GM21528 (cell line): Measurements from ENCODE around the gene MOG.

Experiments used
- ATAC-seq: cut with Tn5 transposase; IDR thresholded peaks from one replicate; pipeline ENCODE4 v1.9.1; 2021; ENCODE audit warnings: mild to moderate bottlenecking, moderate library complexity; ENCODE audit not compliant: unreplicated experiment, low FRiP score

The MOG gene

GRCh38 chr6:29673161-29673560 lies 16.3 kb downstream of the MOG start:
- no peak for ATAC-seq

GRCh38 chr6:29674008-29674407 lies 17.1 kb downstream of the MOG start:
- ATAC-seq, result no peak

DNA sequence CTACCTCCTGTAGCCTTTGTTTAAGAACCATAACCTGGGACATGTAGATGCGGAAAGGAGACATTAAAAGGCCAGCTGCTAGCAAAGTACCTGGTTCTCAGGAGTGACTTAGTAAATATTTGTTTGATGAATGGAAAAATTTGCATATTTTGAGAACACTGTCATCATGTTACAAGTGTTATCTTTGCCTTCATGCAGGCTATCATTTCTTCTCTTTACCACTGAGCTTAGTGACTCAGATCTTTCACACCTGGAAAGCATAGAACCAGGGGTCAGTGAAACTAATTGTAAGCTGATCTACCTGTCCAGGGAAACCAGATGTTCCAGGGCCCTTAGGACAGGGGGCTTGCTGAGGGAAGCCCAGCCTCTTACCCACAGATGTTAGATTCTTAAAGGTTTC lies 18.7 kb downstream of the MOG start:
- ATAC-seq, result no peak

DNA sequence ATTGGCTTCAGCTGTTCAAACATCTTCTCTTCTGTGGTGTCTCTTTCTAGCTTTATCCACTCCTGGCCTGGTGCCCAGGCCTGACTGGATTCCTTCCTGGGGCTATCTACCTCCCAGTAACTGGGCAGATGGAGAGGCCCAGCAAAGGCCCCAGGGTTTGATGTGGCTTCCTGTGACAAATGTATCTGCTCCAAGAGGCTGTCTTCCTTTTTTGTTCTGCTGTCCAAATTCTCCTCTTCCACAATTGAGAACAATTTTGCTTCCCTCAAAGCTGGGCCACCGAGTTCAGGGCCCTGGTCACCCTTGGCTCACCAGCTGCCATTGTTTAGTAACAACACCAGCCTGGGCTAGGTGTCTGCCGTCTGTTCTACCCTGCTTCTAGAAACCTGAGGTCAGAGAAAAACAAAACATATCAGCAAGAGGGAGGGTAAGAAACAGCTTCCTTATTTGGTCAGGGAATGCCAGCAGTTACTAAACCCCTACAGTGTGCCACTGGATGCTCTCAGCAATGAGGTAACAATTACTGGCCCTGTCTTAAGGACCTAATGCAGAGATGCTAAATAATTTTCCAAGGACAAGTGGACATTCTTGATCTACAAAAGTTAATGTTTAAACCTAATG lies 20.2 kb downstream of the MOG start:
- ATAC-seq, result no peak

GRCh38 chr6:29678114-29678513 lies 21.2 kb downstream of the MOG start:
- no peak for ATAC-seq

DNA sequence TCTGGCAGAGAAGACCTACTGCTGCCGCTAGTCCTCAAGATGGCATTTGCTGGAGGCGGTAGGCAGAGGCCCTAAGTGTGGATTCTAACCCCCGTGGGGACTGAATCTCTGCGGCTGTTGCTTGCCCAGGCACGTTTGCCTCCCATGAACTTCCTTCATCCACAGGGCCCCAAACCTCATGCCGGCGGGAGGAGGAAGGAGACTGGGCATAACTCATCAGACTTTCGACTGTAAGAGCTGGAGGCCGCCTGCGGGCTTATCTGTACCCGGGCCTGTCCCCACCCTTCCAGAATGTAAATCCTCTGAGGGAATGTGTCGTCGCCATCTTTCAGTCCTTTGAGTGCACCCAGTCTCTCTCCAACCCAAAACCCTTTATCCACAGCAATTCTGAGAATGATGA lies 23.1 kb downstream of the MOG start:
- ATAC-seq, result no peak

DNA sequence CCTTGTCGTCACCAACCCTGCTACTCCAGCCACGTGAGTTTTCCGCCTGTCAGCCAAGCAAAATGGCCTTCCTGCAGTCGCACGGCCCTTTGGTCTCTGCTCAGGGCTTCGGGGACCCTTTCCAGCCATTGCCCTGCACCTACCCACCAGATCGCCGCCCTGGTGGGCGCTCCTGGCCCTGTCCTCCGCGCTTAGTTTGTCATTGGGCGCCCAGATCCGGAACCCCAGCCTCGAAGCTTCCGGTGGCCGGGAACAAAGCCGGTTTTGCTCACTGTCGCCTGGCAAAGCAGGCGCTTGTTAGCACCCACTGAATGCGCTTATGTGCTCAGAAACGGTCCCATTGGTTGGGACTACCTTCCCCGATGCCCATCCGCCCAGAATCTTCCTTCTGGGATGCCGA lies 23.5 kb downstream of the MOG start:
- ATAC-seq, result no peak

DNA sequence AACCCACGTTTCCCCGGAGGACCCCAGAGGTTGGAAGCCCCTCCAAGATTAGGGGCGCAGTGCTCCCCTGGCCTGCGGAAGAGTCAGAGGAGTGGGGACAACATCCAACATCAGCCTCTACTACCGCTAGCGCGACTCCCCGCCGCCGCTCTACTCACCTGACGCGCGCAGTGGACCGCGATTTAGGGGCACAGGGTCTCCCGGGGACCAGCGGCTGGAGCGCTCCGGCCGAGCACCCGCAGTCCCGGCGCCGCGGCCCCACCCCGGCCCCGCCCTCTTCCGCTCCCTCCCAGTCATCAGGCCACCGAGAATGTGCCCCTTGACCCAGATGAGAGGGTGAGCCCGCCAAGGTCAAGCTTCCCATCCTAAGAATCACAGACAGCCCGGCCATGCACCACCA lies 24.0 kb downstream of the MOG start, which contains the start of gene ZFP57:
TSS of gene ZFP57 (minus strand) at position 249 of the 400 bp plus-strand sequence. CDS start 4,149 bp downstream, outside the sequence.
- ATAC-seq, result no peak

GRCh38 chr6:29681811-29682210 lies 24.9 kb downstream of the MOG start:
- no peak for ATAC-seq

DNA sequence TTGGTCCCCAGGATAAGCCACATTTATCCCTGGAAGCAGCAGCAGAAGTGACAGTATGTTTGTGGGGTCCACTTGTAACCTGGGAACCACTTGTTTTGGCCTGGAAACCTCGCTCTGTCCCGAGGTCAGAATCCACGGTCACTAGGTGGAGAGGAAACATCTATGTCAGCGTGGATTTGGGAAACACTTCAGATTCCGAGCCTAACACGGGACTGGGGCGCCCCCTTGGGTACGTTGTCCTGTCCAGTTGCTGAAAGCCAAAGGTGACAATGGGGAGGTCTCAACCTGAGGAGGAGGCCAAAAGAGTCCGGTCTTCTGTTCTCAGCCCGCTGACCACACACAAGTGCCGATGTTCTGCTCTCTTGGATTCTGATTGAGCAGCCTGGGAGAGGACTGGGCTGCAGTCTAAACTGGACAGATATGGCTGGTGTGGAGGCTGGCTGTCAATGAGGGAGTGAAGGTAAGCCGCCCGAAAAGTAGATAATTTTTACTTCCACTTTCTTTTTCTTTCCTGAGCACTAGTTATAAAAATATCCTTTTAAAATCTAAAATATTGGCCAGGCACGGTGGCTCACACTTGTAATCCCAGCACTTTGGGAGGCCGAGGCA lies 28.9 kb downstream of the MOG start:
- no peak for ATAC-seq

- no peak for ATAC-seq
Measured at GRCh38 chr6:29694637-29695036, 37.7 kb downstream of the MOG start.

- no peak for ATAC-seq
Measured at GRCh38 chr6:29696147-29697125, 39.5 kb downstream of the MOG start.

- no peak for ATAC-seq
Measured at GRCh38 chr6:29702519-29703103, 45.7 kb downstream of the MOG start.

- no peak for ATAC-seq
Measured at GRCh38 chr6:29705389-29706231, 48.7 kb downstream of the MOG start.

DNA sequence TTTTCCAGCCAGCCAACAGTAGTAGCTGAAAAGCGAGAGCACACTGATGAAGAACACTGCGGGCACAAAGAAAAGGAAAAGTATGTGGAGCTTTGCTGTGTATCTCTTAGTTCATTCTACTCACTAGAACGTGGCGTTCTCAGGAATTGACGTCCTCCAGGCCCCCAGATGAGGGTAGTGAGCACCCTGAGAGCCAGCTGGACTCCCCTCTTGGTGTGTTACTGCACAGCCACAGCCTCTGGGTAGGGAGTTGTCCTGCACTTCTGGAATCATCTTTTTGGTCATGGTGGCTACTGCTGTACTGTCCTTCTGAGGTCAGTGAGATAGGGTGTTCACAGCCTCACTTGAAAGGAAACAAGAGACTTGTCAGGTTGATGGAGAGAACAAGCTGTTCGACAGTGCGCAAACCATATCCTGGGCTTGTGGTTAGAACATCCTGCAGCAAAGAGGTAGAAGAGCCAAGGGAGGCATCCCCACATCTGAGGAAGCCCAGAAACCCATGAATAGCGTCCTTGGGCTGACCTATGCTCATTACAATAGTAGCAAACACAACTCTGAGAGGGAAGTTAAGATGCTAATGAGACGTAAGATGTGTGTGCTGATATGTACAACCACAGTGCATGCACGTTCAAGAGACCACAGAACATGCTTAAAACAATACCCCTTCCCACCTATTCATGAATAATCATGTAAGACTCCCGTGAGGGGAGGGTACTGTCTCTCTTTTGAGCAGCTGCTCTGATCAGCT lies 51.7 kb downstream of the MOG start:
- no peak for ATAC-seq

GRCh38 chr6:29709188-29709587 lies 52.3 kb downstream of the MOG start:
- no peak for ATAC-seq

GRCh38 chr6:29710281-29710941 lies 53.5 kb downstream of the MOG start:
- ATAC-seq, result no peak

- no peak for ATAC-seq
Measured at GRCh38 chr6:29720863-29721262, 64.0 kb downstream of the MOG start.
